ENCODE results near the gene EXTL1.

EXTL1 gene

DNA sequence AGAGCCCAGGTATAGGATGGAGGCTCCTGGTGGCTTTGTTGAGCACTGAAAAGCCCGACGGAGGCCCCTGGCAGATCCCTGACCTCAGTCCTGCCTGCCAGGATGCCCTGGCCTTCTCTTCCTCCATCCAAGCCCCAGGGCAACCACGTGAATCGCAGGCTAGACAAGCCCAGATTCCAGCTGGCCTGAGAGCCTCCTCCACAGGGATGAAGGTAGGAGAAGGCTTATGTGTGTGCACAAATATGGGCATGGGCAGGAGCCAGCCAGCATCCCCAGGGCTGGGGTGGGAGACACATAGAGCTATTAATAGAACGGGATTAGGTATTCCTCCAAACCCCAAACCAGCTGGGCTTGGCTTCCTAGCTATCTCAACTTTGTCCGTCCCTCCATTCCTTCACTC, 4.0 kb upstream of the EXTL1 start:
- peak; percentile 48 for DNase-seq (ENCODE audit: low read depth)
- TF ChIP-seq, protein P1, sequence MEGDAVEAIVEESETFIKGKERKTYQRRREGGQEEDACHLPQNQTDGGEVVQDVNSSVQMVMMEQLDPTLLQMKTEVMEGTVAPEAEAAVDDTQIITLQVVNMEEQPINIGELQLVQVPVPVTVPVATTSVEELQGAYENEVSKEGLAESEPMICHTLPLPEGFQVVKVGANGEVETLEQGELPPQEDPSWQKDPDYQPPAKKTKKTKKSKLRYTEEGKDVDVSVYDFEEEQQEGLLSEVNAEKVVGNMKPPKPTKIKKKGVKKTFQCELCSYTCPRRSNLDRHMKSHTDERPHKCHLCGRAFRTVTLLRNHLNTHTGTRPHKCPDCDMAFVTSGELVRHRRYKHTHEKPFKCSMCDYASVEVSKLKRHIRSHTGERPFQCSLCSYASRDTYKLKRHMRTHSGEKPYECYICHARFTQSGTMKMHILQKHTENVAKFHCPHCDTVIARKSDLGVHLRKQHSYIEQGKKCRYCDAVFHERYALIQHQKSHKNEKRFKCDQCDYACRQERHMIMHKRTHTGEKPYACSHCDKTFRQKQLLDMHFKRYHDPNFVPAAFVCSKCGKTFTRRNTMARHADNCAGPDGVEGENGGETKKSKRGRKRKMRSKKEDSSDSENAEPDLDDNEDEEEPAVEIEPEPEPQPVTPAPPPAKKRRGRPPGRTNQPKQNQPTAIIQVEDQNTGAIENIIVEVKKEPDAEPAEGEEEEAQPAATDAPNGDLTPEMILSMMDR (conservative IDR thresholded peaks at IDR 0.05; ENCODE audit: low read length), result no peak
- no peak overlapping the region for H3K4me3 ChIP-seq (ENCODE audit: low read length)

DNA sequence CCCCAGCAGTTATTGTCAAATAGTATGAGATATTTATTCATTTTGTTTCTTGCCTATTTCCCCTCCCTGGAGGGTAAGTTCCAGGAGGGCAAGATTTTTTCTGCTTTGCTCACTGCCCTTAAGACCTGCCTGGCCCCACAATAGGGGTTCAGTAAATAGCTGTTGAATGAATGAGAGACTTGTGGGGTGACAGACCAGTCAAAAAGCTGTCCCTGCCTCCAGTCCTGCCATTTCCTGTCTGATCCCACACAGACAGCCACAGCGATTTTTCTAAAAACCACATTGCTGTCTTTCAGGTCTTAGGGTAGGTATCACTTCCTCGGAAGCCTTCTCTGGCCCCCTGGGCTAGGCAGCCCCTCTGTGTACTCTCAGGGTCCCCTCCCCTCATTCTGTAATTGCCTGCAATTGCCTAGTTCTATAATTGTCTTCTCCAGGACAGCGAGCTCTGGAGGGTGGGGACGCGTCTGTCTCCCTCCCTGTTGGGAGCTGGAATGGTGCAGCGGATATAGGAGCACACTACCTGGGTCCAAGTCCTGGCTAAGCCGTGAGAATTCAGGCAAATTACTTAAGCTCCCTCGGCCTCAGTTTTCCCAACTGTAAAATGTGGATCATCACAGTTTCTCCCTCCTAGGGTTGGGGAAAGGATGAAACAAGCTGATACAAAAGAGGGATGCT, 1.8 kb upstream of the EXTL1 start:
- peak; percentile 76 for DNase-seq (ENCODE audit: low read depth)
- H3K4me3 ChIP-seq (ENCODE audit: low read length), result no peak overlapping the region
- TF ChIP-seq, protein P1 (conservative IDR thresholded peaks at IDR 0.05; ENCODE audit: low read length), result no peak

DNA sequence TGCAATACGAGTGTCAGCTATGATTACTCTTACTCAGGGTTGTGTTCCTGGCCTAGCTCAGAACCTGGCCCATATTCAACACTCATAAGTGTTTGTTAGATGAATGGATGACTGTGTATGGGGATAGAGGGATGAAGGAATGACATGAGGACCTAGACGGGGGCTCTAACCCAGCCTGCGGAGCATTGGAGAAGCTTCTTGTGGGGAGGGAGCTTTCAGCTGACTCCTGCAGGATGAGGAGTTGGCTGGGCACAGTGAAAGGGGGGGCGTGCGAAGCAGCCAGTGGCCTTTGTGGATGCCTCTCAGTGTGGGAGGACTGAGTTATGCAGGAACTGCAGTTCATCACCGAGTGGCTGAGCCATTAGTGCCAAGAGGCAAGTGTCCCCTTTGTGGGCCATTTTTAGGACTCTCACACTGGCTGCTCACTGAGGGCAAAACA, 1.2 kb upstream of the EXTL1 start:
- peak; percentile 56 for DNase-seq (ENCODE audit: low read depth)
- TF ChIP-seq, protein P1 (conservative IDR thresholded peaks at IDR 0.05; ENCODE audit: low read length), result no peak
- no peak overlapping the region for H3K4me3 ChIP-seq (ENCODE audit: low read length)

DNA sequence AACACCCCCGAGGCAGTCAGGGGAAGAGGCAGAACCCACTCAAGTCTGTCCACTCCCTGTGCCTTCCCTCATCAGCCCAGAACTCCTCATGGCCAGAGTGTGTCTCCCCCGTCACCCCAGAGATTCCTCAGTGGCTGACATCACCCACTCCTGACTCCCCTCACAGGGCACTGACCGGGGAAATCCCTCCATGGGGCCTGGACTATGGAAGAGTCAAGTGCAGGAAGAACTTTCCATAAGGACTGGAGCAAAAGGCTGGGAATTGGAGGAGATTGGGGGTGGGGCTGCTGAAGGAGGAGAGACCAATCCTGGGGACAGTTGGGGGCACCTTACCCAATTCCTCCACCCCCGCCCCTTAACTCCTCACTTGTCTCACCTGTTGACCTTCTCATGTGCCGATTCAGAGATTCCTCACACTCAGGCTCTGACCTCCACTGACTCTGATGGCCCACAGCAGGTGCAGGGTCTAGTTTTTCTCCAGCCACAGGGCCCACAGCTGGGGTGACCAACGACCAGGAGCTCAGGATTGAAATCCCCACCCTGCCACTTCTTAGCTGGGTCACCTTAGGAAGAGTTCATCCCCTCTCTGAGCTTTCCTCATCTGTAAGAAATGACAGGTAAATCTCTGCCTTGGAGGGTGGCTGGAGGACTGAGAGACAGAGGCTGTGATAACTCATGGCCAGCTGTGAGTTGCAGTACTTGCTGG, 481 bp upstream of the EXTL1 start:
- TF ChIP-seq, protein P1 (conservative IDR thresholded peaks at IDR 0.05; ENCODE audit: low read length), result no peak
- DNase-seq (ENCODE audit: low read depth), result no peak
- no peak overlapping the region; the same call in 1 of the 2 replicates for H3K4me3 ChIP-seq (ENCODE audit: low read length)

DNA sequence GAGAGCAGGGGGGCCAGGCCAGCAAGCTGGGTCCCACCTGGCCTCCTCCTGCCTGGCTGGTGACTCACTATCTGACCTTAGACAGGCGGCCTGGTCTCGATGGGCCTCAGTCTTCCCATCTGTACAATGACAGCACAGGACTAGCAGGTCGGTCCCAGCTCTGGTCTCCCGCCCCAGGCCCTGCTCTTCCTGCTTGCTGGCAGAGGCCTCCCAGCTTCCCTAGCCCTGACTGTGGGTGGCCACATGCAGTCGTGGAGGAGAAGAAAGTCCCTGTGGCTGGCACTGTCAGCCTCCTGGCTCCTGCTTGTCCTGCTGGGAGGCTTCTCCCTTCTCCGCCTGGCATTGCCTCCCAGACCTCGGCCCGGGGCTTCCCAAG, 817 bp downstream of the EXTL1 start:
- no peak overlapping the region for H3K4me3 ChIP-seq (ENCODE audit: low read length)
- DNase-seq (ENCODE audit: low read depth), result no peak
- TF ChIP-seq, protein P1 (conservative IDR thresholded peaks at IDR 0.05; ENCODE audit: low read length), result no peak

DNA sequence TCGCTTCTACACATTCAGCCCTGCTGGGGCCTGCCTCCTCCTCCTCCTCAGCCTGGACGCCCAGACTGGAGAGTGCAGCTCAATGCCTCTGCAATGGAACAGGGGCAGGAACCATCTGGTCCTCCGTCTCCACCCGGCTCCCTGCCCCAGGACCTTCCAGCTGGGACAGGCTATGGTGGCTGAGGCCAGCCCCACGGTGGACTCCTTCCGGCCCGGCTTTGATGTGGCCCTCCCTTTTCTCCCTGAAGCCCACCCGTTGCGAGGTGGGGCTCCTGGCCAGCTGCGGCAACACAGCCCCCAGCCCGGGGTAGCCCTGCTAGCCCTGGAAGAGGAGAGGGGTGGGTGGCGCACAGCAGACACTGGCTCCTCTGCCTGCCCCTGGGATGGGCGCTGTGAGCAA, 1.4 kb downstream of the EXTL1 start:
- TF ChIP-seq, protein P1 (conservative IDR thresholded peaks at IDR 0.05; ENCODE audit: low read length), result no peak
- H3K4me3 ChIP-seq (ENCODE audit: low read length), result no peak overlapping the region; the same call in 1 of the 2 replicates
- DNase-seq (ENCODE audit: low read depth), result no peak

DNA sequence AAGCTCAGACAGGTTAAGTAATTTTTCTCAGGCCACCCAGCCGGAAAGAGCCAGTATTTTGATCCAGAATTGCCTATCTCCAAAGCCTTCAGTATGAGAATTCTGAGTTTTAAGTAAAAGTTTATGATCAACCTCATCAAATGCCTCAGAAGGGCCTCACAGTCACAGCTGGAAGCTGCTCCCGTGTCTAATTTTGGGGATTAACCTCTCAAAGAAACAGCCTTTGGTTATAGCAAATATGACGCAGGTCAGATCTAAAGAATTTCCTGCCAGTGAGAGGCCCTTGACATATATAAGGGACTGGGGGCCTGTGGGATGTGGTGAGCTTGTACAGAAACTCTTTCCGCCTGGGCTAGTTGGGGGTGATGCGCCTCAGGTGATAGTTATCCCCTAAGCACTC, 2.3 kb downstream of the EXTL1 start:
- DNase-seq (ENCODE audit: low read depth), result no peak
- TF ChIP-seq, protein P1 (conservative IDR thresholded peaks at IDR 0.05; ENCODE audit: low read length), result no peak
- H3K4me3 ChIP-seq (ENCODE audit: low read length), result no peak overlapping the region

Data from AG10803 (cell line).